NCI-H345 (cell line): ENCODE data around the gene C2orf81.
"Not testable (repeated sequence)": the region's sequence is repeated elsewhere in the genome, so short reads cannot be mapped to it uniquely, and the experiment has no call there.

ENCODE experiments used
- DNase-seq: peaks from one replicate; lab custom pipeline; 2025; lab: John Stamatoyannopoulos, UW

C2orf81 gene

GRCh38 chr2:74442483-74443297 lies 21.3 kb upstream of the C2orf81 start:
- not testable (repeated sequence) for DNase-seq

GRCh38 chr2:74441690-74442482 lies 20.5 kb upstream of the C2orf81 start, which contains the start of gene RTKN:
Gene RTKN (minus strand): TSS chr2:74441937. CDS start chr2:74441816, 121 bp downstream.
- peak; percentile 44 for DNase-seq

GRCh38 chr2:74441170-74441689 lies 19.8 kb upstream of the C2orf81 start:
- DNase-seq, result no peak

GRCh38 chr2:74440378-74441169 lies 19.2 kb upstream of the C2orf81 start:
- DNase-seq, result no peak

GRCh38 chr2:74439803-74440377 lies 18.5 kb upstream of the C2orf81 start:
- DNase-seq, result no peak

- no peak for DNase-seq
These were observed 18.0 kb upstream of the C2orf81 start for GRCh38 chr2:74439373-74439772.

GRCh38 chr2:74438248-74438647 lies 16.8 kb upstream of the C2orf81 start:
- DNase-seq, result no peak

- no peak for DNase-seq
These were observed 15.7 kb upstream of the C2orf81 start for GRCh38 chr2:74436848-74437695.

- DNase-seq, result no peak
These were observed 14.8 kb upstream of the C2orf81 start for GRCh38 chr2:74436111-74436805.

GRCh38 chr2:74430502-74430901 lies 9.1 kb upstream of the C2orf81 start:
- DNase-seq, result no peak

- no peak for DNase-seq
These were observed 8.3 kb upstream of the C2orf81 start for GRCh38 chr2:74429487-74430451.

GRCh38 chr2:74428675-74429074 lies 7.3 kb upstream of the C2orf81 start:
- no peak for DNase-seq

- no peak for DNase-seq
These were observed 6.1 kb upstream of the C2orf81 start for GRCh38 chr2:74427551-74427950.

GRCh38 chr2:74426181-74426758 lies 4.9 kb upstream of the C2orf81 start:
- DNase-seq, result no peak

- no peak for DNase-seq
These were observed 4.1 kb upstream of the C2orf81 start for GRCh38 chr2:74425523-74425922.

- DNase-seq, result no peak
These were observed 3.6 kb upstream of the C2orf81 start for GRCh38 chr2:74424995-74425406.

- no peak for DNase-seq
These were observed 2.9 kb upstream of the C2orf81 start for GRCh38 chr2:74424139-74424992.
